Liver (tissue), 9 donors: ENCODE measurements around the gene CAMK1D. TPM values are rescaled to one million over a fixed set of nuclear protein-coding genes. Genes with fewer than 3 reads are reported as not detected.

Experiments used
- DNase-seq: peaks from one replicate; pipeline ENCODE4 v3.0.0-alpha.2; 2017; ENCODE audit warnings: low spot score
- H3K27ac ChIP-seq, 2 donors: one replicate each; pipeline ENCODE4 v1.7.0; 2013; ENCODE audit warnings: inconsistent platforms in 2 of 2, low read length in 2 of 2, control low read depth in 1 of 2, low read depth in 1 of 2, mild to moderate bottlenecking in 1 of 2
- H3K27me3 ChIP-seq, 4 donors: one replicate each; pipeline versions ENCODE4 v1.6.1 to v1.7.0; 2013; ENCODE audit warnings: low read length in 3 of 4, inconsistent platforms in 1 of 4, mild to moderate bottlenecking in 1 of 4, moderate library complexity in 1 of 4; ENCODE audit not compliant: control insufficient read depth in 4 of 4, insufficient read depth in 4 of 4
- H3K36me3 ChIP-seq, 4 donors: one replicate each; pipeline versions ENCODE4 v1.6.1 to v1.7.0; 2013; ENCODE audit warnings: low read length in 3 of 4, mild to moderate bottlenecking in 3 of 4, low read depth in 1 of 4, moderate library complexity in 1 of 4; ENCODE audit not compliant: control insufficient read depth in 4 of 4, insufficient read depth in 3 of 4
- H3K4me1 ChIP-seq, 4 donors: one replicate each; pipeline versions ENCODE4 v1.6.1 to v1.7.0; 2013; ENCODE audit warnings: low read length in 3 of 4, mild to moderate bottlenecking in 3 of 4, moderate library complexity in 1 of 4; ENCODE audit not compliant: control insufficient read depth in 4 of 4, insufficient read depth in 4 of 4
- H3K4me3 ChIP-seq, 3 donors: one replicate each; pipeline versions ENCODE4 v1.6.1 to v1.7.0; 2013; ENCODE audit warnings: low read length in 3 of 3, control low read depth in 1 of 3, low read depth in 1 of 3, mild to moderate bottlenecking in 1 of 3
- H3K9ac ChIP-seq, 2 donors: one replicate each; pipeline ENCODE4 v1.7.0; 2013; ENCODE audit warnings: low read length in 2 of 2, mild to moderate bottlenecking in 2 of 2, moderate library complexity in 2 of 2, control low read depth in 1 of 2, low read depth in 1 of 2
- H3K9me3 ChIP-seq, 4 donors: one replicate each; pipeline versions ENCODE4 v1.6.1 to v1.7.0; 2013; ENCODE audit warnings: low read length in 3 of 4; ENCODE audit not compliant: control insufficient read depth in 4 of 4
- FOXA1 ChIP-seq: IDR thresholded peaks from 2 replicates; pipeline ENCODE4 v1.6.1; 2016; ENCODE audit warnings: antibody characterized with exemption
- FOXA2 ChIP-seq: IDR thresholded peaks from 2 replicates; pipeline ENCODE4 v1.6.1; 2016; ENCODE audit warnings: antibody characterized with exemption
- HNF4A ChIP-seq, 2 donors: conservative IDR thresholded peaks; 2 replicates each; pipeline ENCODE4 v1.6.1; 2016; ENCODE audit warnings: antibody characterized with exemption in 2 of 2, mild to moderate bottlenecking in 2 of 2
- HNF4G ChIP-seq: IDR thresholded peaks from 2 replicates; pipeline ENCODE4 v1.6.1; 2016; ENCODE audit warnings: antibody characterized with exemption
- JUND ChIP-seq, 2 donors: IDR thresholded peaks; 2 replicates each; pipeline ENCODE4 v1.6.1; 2016; ENCODE audit warnings: antibody characterized with exemption in 2 of 2
- MAX ChIP-seq: IDR thresholded peaks from 2 replicates; pipeline ENCODE4 v1.6.1; 2016; ENCODE audit warnings: antibody characterized with exemption
- NR2F2 ChIP-seq: IDR thresholded peaks from 2 replicates; pipeline ENCODE4 v1.6.1; 2016; ENCODE audit warnings: antibody characterized with exemption
- RAD21 ChIP-seq, 2 donors: IDR thresholded peaks; 2 replicates each; pipeline ENCODE4 v1.6.1; 2016; ENCODE audit warnings: antibody characterized with exemption in 2 of 2, mild to moderate bottlenecking in 2 of 2
- RXRA ChIP-seq, 2 donors: IDR thresholded peaks; 2 replicates each; pipeline ENCODE4 v1.6.1; 2017 to 2018; ENCODE audit warnings: antibody characterized with exemption in 2 of 2, mild to moderate bottlenecking in 1 of 2
- SP1 ChIP-seq: IDR thresholded peaks from 2 replicates; pipeline ENCODE4 v1.6.1; 2018; ENCODE audit warnings: antibody characterized with exemption, mild to moderate bottlenecking
- TAF1 ChIP-seq: conservative IDR thresholded peaks from 2 replicates; pipeline ENCODE4 v1.6.1; 2016; ENCODE audit warnings: antibody characterized with exemption, mild to moderate bottlenecking
- YY1 ChIP-seq: IDR thresholded peaks from 2 replicates; pipeline ENCODE4 v1.6.1; 2016; ENCODE audit warnings: antibody characterized with exemption, mild to moderate bottlenecking
- WGBS: extraction: QIAGEN DNeasy Blood & Tissue Kit; methylation state at CpG from one replicate; pipeline ENCODE4 v1.1.7; 2013; 5-methylcytosine and 5-hydroxymethylcytosine counted together
- polyA plus RNA-seq, 2 donors: library from polyadenylated mRNA; stranded (reverse) in 1 of 2; unstranded in 1 of 2; fragments of 200-250 nt in 1 of 2; fragments of >200 nt in 1 of 2; fragmentation: Nextera tagmentation in 1 of 2; extraction: Ambion mirVana in 1 of 2; gene quantifications; one replicate each; pipeline versions ENCODE4 v1.2.1 to v1.2.3, GENCODE V29; 2013 to 2015
- total RNA-seq, 2 donors: library from RNA; depleted of rRNA; stranded (reverse); fragments of >200 nt; gene quantifications; one replicate each; pipeline ENCODE4 v1.2.3, GENCODE V29; 2014
- TF ChIP-seq, protein P1 (sequence below): IDR thresholded peaks from 2 replicates; pipeline ENCODE4 v1.6.1; 2016; ENCODE audit warnings: antibody characterized with exemption
- TF ChIP-seq, protein P2 (sequence below): fragments of 150-350 bp; IDR thresholded peaks from 2 replicates; pipeline ENCODE4 v1.5.1; 2017; ENCODE audit warnings: improper control_type of control experiment, low read depth, low read length; ENCODE audit not compliant: missing input control
- TF ChIP-seq, protein P3 (sequence below): IDR thresholded peaks from 2 replicates; pipeline ENCODE4 v1.6.1; 2016; ENCODE audit warnings: antibody characterized with exemption, mild to moderate bottlenecking
- TF ChIP-seq, protein P4 (sequence below): IDR thresholded peaks from 2 replicates; pipeline ENCODE4 v1.6.1; 2016; ENCODE audit warnings: antibody characterized with exemption
- donor health status: healthy.
- donor health status: healthy.
- donor health status: healthy.
- donor health status: healthy.
- donor health status: healthy.

The CAMK1D gene
- total and polyA plus RNA-seq, 4 donors: 2.7 to 10.1 (median 4.2) TPM

- TF ChIP-seq, protein P1, sequence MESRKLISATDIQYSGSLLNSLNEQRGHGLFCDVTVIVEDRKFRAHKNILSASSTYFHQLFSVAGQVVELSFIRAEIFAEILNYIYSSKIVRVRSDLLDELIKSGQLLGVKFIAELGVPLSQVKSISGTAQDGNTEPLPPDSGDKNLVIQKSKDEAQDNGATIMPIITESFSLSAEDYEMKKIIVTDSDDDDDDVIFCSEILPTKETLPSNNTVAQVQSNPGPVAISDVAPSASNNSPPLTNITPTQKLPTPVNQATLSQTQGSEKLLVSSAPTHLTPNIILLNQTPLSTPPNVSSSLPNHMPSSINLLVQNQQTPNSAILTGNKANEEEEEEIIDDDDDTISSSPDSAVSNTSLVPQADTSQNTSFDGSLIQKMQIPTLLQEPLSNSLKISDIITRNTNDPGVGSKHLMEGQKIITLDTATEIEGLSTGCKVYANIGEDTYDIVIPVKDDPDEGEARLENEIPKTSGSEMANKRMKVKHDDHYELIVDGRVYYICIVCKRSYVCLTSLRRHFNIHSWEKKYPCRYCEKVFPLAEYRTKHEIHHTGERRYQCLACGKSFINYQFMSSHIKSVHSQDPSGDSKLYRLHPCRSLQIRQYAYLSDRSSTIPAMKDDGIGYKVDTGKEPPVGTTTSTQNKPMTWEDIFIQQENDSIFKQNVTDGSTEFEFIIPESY: no peak
- no peak for TF ChIP-seq RXRA (IDR thresholded peaks at IDR 0.05)
Measured at GRCh38 chr10:12705943-12706342, 356.6 kb downstream of the CAMK1D start (continued).

DNA sequence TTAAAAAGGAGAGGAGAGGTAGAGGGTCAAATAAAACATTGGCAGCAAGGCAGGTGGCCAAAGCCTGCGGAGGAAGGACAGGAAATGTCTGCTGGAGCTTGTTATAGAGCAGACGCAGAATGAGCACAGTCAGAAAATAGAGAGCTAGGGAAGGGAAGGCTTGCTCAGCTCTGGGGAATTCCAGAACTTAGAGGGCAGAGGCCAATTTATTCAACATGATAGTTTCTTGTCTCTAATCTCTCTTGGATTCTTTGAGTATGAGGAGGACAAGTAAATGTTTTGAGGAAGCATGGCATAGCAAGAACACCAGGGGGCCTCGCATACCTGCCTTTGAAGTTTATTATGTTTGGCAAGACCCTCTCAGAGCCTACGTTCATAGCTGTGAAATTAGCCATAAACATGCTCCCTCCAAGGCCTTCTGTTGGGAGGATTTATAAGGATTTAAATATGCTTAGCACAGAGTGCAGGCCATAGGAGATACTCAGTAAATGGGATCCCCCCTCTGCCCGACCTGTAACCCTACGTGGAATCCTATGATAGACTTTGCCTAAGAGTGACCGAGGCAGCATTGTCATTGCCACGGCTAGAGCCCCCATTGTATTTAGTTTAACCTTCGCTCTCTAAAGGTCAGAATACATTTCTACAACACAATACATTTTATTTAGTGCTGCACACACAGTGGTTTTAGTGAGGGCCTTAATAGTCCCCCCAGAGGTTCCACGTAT is 358.3 kb downstream of the CAMK1D start:
- no peaks in the 10 kb centered on the region for H3K27me3 ChIP-seq
- TF ChIP-seq HNF4A (conservative IDR thresholded peaks at IDR 0.05): peak in 1 of 2 donors; percentile 11
- peak in 1 of 2 donors; percentile 22 for TF ChIP-seq RXRA (IDR thresholded peaks at IDR 0.05)
- TF ChIP-seq, protein P2, sequence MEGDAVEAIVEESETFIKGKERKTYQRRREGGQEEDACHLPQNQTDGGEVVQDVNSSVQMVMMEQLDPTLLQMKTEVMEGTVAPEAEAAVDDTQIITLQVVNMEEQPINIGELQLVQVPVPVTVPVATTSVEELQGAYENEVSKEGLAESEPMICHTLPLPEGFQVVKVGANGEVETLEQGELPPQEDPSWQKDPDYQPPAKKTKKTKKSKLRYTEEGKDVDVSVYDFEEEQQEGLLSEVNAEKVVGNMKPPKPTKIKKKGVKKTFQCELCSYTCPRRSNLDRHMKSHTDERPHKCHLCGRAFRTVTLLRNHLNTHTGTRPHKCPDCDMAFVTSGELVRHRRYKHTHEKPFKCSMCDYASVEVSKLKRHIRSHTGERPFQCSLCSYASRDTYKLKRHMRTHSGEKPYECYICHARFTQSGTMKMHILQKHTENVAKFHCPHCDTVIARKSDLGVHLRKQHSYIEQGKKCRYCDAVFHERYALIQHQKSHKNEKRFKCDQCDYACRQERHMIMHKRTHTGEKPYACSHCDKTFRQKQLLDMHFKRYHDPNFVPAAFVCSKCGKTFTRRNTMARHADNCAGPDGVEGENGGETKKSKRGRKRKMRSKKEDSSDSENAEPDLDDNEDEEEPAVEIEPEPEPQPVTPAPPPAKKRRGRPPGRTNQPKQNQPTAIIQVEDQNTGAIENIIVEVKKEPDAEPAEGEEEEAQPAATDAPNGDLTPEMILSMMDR: peak; percentile 40
- TF ChIP-seq RAD21 (IDR thresholded peaks at IDR 0.05): peak; percentile 58 to 71
- TF ChIP-seq HNF4G: peak; percentile 14
- TF ChIP-seq FOXA1: no peak
- TF ChIP-seq, protein P3, sequence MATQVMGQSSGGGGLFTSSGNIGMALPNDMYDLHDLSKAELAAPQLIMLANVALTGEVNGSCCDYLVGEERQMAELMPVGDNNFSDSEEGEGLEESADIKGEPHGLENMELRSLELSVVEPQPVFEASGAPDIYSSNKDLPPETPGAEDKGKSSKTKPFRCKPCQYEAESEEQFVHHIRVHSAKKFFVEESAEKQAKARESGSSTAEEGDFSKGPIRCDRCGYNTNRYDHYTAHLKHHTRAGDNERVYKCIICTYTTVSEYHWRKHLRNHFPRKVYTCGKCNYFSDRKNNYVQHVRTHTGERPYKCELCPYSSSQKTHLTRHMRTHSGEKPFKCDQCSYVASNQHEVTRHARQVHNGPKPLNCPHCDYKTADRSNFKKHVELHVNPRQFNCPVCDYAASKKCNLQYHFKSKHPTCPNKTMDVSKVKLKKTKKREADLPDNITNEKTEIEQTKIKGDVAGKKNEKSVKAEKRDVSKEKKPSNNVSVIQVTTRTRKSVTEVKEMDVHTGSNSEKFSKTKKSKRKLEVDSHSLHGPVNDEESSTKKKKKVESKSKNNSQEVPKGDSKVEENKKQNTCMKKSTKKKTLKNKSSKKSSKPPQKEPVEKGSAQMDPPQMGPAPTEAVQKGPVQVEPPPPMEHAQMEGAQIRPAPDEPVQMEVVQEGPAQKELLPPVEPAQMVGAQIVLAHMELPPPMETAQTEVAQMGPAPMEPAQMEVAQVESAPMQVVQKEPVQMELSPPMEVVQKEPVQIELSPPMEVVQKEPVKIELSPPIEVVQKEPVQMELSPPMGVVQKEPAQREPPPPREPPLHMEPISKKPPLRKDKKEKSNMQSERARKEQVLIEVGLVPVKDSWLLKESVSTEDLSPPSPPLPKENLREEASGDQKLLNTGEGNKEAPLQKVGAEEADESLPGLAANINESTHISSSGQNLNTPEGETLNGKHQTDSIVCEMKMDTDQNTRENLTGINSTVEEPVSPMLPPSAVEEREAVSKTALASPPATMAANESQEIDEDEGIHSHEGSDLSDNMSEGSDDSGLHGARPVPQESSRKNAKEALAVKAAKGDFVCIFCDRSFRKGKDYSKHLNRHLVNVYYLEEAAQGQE: no peak
- peak; percentile 47 for TF ChIP-seq SP1
- peak; percentile 93 for TF ChIP-seq NR2F2
- no peak for DNase-seq
- no peak overlapping the region for H3K9ac ChIP-seq
- WGBS: 66% methylated on average over 10 of the region's 10 CpGs
- no peaks in the 10 kb centered on the region for H3K9me3 ChIP-seq
- H3K36me3 ChIP-seq: no peaks in the 10 kb centered on the region
- peaks cover 0 to 25% (median 11%) of the 10 kb centered on the region in 4 donors for H3K4me1 ChIP-seq
- no peak overlapping the region for H3K4me3 ChIP-seq
- peak overlapping the region; percentile 26 to 67 for H3K27ac ChIP-seq

- no peak for DNase-seq
- Histone ChIP-seq H3K4me1 (peaks cover 0 to 25% (median 11%) of the 10 kb centered on the region in 4 donors), H3K9ac (no peak overlapping the region), H3K27me3 (no peaks in the 10 kb centered on the region), H3K4me3 (no peak overlapping the region), H3K36me3 (no peaks in the 10 kb centered on the region), H3K9me3 (no peaks in the 10 kb centered on the region), H3K27ac (peak overlapping the region; percentile 32 to 67)
- 87% methylated on average over 3 of the region's 3 CpGs for whole genome bisulfite sequencing
- TF ChIP-seq MAX (no peak), TAF1 (no peak), RXRA (IDR thresholded peaks at IDR 0.05) (no peak), YY1 (no peak), HNF4G (no peak), RAD21 (IDR thresholded peaks at IDR 0.05) (no peak), NR2F2 (no peak), JUND (IDR thresholded peaks at IDR 0.05) (no peak), FOXA2 (no peak)
- TF ChIP-seq, protein P1: no peak
- TF ChIP-seq, protein P2: no peak
- TF ChIP-seq, protein P4, sequence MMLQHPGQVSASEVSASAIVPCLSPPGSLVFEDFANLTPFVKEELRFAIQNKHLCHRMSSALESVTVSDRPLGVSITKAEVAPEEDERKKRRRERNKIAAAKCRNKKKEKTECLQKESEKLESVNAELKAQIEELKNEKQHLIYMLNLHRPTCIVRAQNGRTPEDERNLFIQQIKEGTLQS: no peak
Measured at GRCh38 chr10:12709000-12709401, 359.7 kb downstream of the CAMK1D start.
